Measurements from ENCODE around the gene SUSD4. TPM values are rescaled to one million over a fixed set of nuclear protein-coding genes. Genes with fewer than 3 reads are reported as not detected.

Gene SUSD4
- total RNA-seq, 1 experiment from 2014 or later = 7.2 TPM

GRCh38 chr1:223319905-223320580, 43.9 kb downstream of the SUSD4 start:
- intact Hi-C loops (cut with micrococcal nuclease; ENCODE audit: unreplicated experiment) = no loop called here
- Mint-ChIP-seq H3K27ac (ENCODE audit: unreplicated experiment) (no peak overlapping the region), H3K4me1 (ENCODE audit: low read depth, unreplicated experiment) (no peaks in the 10 kb centered on the region), H3K36me3 (ENCODE audit: insufficient read depth, unreplicated experiment) (no peaks in the 10 kb centered on the region), H3K9me3 (ENCODE audit: low read depth, unreplicated experiment) (no peaks in the 10 kb centered on the region), H3K27me3 (ENCODE audit: unreplicated experiment) (peaks cover 46% of the 10 kb centered on the region), H3K4me3 (ENCODE audit: low read depth, unreplicated experiment) (no peak overlapping the region)
- CTCF ChIA-PET = no interaction called here
- BruUV-seq (replicated peaks) = no TSS peak
- TF ChIP-seq CTCF (IDR thresholded peaks at IDR 0.05; ENCODE audit: unreplicated experiment) = no peak
- DNase-seq = no peak

- peaks cover 40% of the 10 kb centered on the region for H3K27me3 Mint-ChIP-seq (ENCODE audit: unreplicated experiment)
- no peaks in the 10 kb centered on the region for H3K36me3 Mint-ChIP-seq (ENCODE audit: insufficient read depth, unreplicated experiment)
- intact Hi-C loops (cut with micrococcal nuclease; ENCODE audit: unreplicated experiment) = no loop called here
- no peaks in the 10 kb centered on the region for H3K9me3 Mint-ChIP-seq (ENCODE audit: low read depth, unreplicated experiment)
- TF ChIP-seq CTCF (IDR thresholded peaks at IDR 0.05; ENCODE audit: unreplicated experiment) = no peak
- BruUV-seq (replicated peaks) = no TSS peak
- no peaks in the 10 kb centered on the region for H3K4me1 Mint-ChIP-seq (ENCODE audit: low read depth, unreplicated experiment)
- no peak overlapping the region for H3K4me3 Mint-ChIP-seq (ENCODE audit: low read depth, unreplicated experiment)
- no peak for DNase-seq
- no peak overlapping the region for H3K27ac Mint-ChIP-seq (ENCODE audit: unreplicated experiment)
- CTCF ChIA-PET = no interaction called here
These were observed 44.6 kb downstream of the SUSD4 start for GRCh38 chr1:223319398-223319797.

- intact Hi-C loops (cut with micrococcal nuclease; ENCODE audit: unreplicated experiment) = no loop called here
- peaks cover 17% of the 10 kb centered on the region for H3K27me3 Mint-ChIP-seq (ENCODE audit: unreplicated experiment)
- CTCF ChIA-PET = no interaction called here
- no peak overlapping the region for H3K27ac Mint-ChIP-seq (ENCODE audit: unreplicated experiment)
- no peak overlapping the region for H3K4me3 Mint-ChIP-seq (ENCODE audit: low read depth, unreplicated experiment)
- no peaks in the 10 kb centered on the region for H3K4me1 Mint-ChIP-seq (ENCODE audit: low read depth, unreplicated experiment)
- DNase-seq = no peak
- no peaks in the 10 kb centered on the region for H3K36me3 Mint-ChIP-seq (ENCODE audit: insufficient read depth, unreplicated experiment)
- H3K9me3 Mint-ChIP-seq (ENCODE audit: low read depth, unreplicated experiment) = no peaks in the 10 kb centered on the region
- no TSS peak for BruUV-seq (replicated peaks)
- TF ChIP-seq CTCF (IDR thresholded peaks at IDR 0.05; ENCODE audit: unreplicated experiment) = no peak
These were observed 47.9 kb downstream of the SUSD4 start for GRCh38 chr1:223316082-223316481.

- CTCF ChIA-PET = no interaction called here
These were observed 48.3 kb downstream of the SUSD4 start for GRCh38 chr1:223315665-223316064.

More at GRCh38 chr1:223315665-223316064, 48.3 kb downstream of the SUSD4 start:
- Mint-ChIP-seq H3K4me1 (ENCODE audit: low read depth, unreplicated experiment) (no peaks in the 10 kb centered on the region), H3K4me3 (ENCODE audit: low read depth, unreplicated experiment) (no peak overlapping the region), H3K36me3 (ENCODE audit: insufficient read depth, unreplicated experiment) (no peaks in the 10 kb centered on the region), H3K27ac (ENCODE audit: unreplicated experiment) (no peak overlapping the region), H3K27me3 (ENCODE audit: unreplicated experiment) (peaks cover 13% of the 10 kb centered on the region), H3K9me3 (ENCODE audit: low read depth, unreplicated experiment) (no peaks in the 10 kb centered on the region)
- TF ChIP-seq CTCF (IDR thresholded peaks at IDR 0.05; ENCODE audit: unreplicated experiment) = no peak
- DNase-seq = no peak
- no TSS peak for BruUV-seq (replicated peaks)
- intact Hi-C loops (cut with micrococcal nuclease; ENCODE audit: unreplicated experiment) = no loop called here
